Caco-2 (cell line): ENCODE results near the gene EHBP1. TPM values are rescaled to one million over a fixed set of nuclear protein-coding genes. Genes with fewer than 3 reads are reported as not detected.

Experiments used
- BruUV-seq: library from RNA; stranded (reverse); fragments of 400-500 nt; replicated peaks from 2 replicates; lab custom pipeline; 2021; lab: Mats Ljungman, UMichigan
- CTCF ChIA-PET: fragments of 300-600 bp; sonication (Branson Sonifier 250); formaldehyde crosslinking; loops from one replicate; lab custom pipeline; 2022; ENCODE audit warnings: antibody characterized with exemption; lab: Charles Lee
- POLR2A ChIA-PET: fragments of 300-600 bp; sonication (Branson Sonifier 250); formaldehyde crosslinking; loops from one replicate; lab custom pipeline; 2022; ENCODE audit warnings: antibody characterized with exemption; lab: Charles Lee
- DNase-seq, 2 experiments: peaks; one replicate each; pipeline versions ENCODE4 v3.0.0 to v3.0.0-alpha.2; 2020 to 2022
- H3K27me3 ChIP-seq: replicated peaks from 2 replicates; pipeline ENCODE4 v1.6.0; 2011; ENCODE audit warnings: low read length; ENCODE audit not compliant: control insufficient read depth, insufficient read depth
- H3K36me3 ChIP-seq: 2 replicates; pipeline ENCODE4 v1.5.1; 2011; ENCODE audit warnings: low read length; ENCODE audit not compliant: control insufficient read depth, insufficient read depth
- H3K4me1 ChIP-seq: fragments of 250-450 bp; sonication (Bioruptor Pico); 2 replicates; pipeline ENCODE4 v1.5.1; 2020; ENCODE audit warnings: mild to moderate bottlenecking
- H3K4me3 ChIP-seq: 2 replicates; pipeline ENCODE4 v1.5.1; 2011; ENCODE audit warnings: low read depth, mild to moderate bottlenecking, control low read depth, low read length
- H3K9me3 ChIP-seq: fragments of 250-450 bp; sonication (Bioruptor Pico); 2 replicates; pipeline ENCODE4 v1.5.1; 2020; ENCODE audit warnings: mild to moderate bottlenecking, moderate library complexity
- H3K27ac Mint-ChIP-seq: one replicate; pipeline ENCODE4 v1.8.0; 2022; ENCODE audit warnings: mixed read lengths; ENCODE audit not compliant: unreplicated experiment
- H3K27me3 Mint-ChIP-seq: one replicate; pipeline ENCODE4 v1.8.0; 2022; ENCODE audit warnings: mixed read lengths; ENCODE audit not compliant: insufficient read depth, unreplicated experiment
- H3K36me3 Mint-ChIP-seq: one replicate; pipeline ENCODE4 v1.8.0; 2022; ENCODE audit warnings: mild to moderate bottlenecking, mixed read lengths; ENCODE audit not compliant: insufficient read depth, unreplicated experiment
- H3K4me1 Mint-ChIP-seq: one replicate; pipeline ENCODE4 v1.8.0; 2022; ENCODE audit warnings: low read depth, mixed read lengths; ENCODE audit not compliant: unreplicated experiment
- H3K4me3 Mint-ChIP-seq: one replicate; pipeline ENCODE4 v1.8.0; 2022; ENCODE audit warnings: mild to moderate bottlenecking, moderate library complexity, mixed read lengths; ENCODE audit not compliant: unreplicated experiment
- H3K9me3 Mint-ChIP-seq: one replicate; pipeline ENCODE4 v1.8.0; 2022; ENCODE audit warnings: mixed read lengths; ENCODE audit not compliant: unreplicated experiment
- CTCF ChIP-seq, 2 experiments: fragments of 200-600 bp in 1 of 2; IDR thresholded peaks; 1 replicate in 1 of 2; 2 replicates in 1 of 2; pipeline versions ENCODE4 v1.5.1 to v1.8.0; 2011 to 2022; ENCODE audit warnings: antibody characterized with exemption in 1 of 2, control low read depth in 1 of 2, inconsistent platforms in 1 of 2, low read depth in 1 of 2, low read length in 1 of 2, mild to moderate bottlenecking in 1 of 2, moderate library complexity in 1 of 2; ENCODE audit not compliant: insufficient read depth in 1 of 2, severe bottlenecking in 1 of 2, unreplicated experiment in 1 of 2
- intact Hi-C: fragments of 100-400 bp; cut with micrococcal nuclease; formaldehyde crosslinking; loops from one replicate; pipeline ENCODE4 v1.10.0; 2022; ENCODE audit not compliant: unreplicated experiment
- total RNA-seq: library from RNA; stranded (reverse); gene quantifications from 2 replicates; pipeline ENCODE4 v1.2.3, GENCODE V29; 2022

EHBP1 gene
- total RNA-seq, 1 experiment from 2014 or later: 120 TPM

GRCh38 chr2:62770629-62771028 is 65.1 kb downstream of the EHBP1 start:
- BruUV-seq: no TSS peak
- POLR2A ChIA-PET: no interaction called here
- peaks cover 3% of the 10 kb centered on the region; the same call in 1 of the 2 replicates for H3K9me3 ChIP-seq
- intact Hi-C loops: loop anchor here (10.0 kb wide), 1 partner anchor 776 kb away; no protein-coding TSS in a partner anchor
- no peak overlapping the region for H3K4me3 ChIP-seq
- H3K36me3 ChIP-seq: 0 out of 2 replicates have a peak, but pooled peaks cover 1% of the 10 kb centered on the region
- DNase-seq: no peak
- TF ChIP-seq CTCF (IDR thresholded peaks at IDR 0.05; ENCODE audit: insufficient read depth in 1 of 2, low read depth in 1 of 2, low read length in 1 of 2, severe bottlenecking in 1 of 2, unreplicated experiment in 1 of 2): no peak
- peaks cover 42% of the 10 kb centered on the region for H3K36me3 Mint-ChIP-seq
- H3K4me1 Mint-ChIP-seq: peaks cover 23% of the 10 kb centered on the region
- H3K27me3 Mint-ChIP-seq: no peaks in the 10 kb centered on the region
- H3K27ac Mint-ChIP-seq: no peak overlapping the region
- H3K4me3 Mint-ChIP-seq: no peak overlapping the region
- H3K27me3 ChIP-seq: no peaks in the 10 kb centered on the region
- CTCF ChIA-PET: no interaction called here
- H3K9me3 Mint-ChIP-seq: peaks cover 9% of the 10 kb centered on the region
- H3K4me1 ChIP-seq: 0 out of 2 replicates have a peak, but pooled peaks cover 5% of the 10 kb centered on the region

- ChIA-PET POLR2A (no interaction called here), CTCF (interaction anchor here (1.1 to 5.5 kb wide), 4 partner anchors 133 to 321 kb away, joined by 3 to 34 read pairs (median 4); no protein-coding TSS in a partner anchor)
- Mint-ChIP-seq H3K4me1 (peaks cover 29% of the 10 kb centered on the region), H3K36me3 (peaks cover 31% of the 10 kb centered on the region), H3K4me3 (no peak overlapping the region), H3K27ac (peak overlapping the region; percentile 69), H3K27me3 (no peaks in the 10 kb centered on the region), H3K9me3 (no peaks in the 10 kb centered on the region)
- H3K4me3 ChIP-seq: no peak overlapping the region
- DNase-seq: peak in 1 of 2 experiments; percentile 60
- no peaks in the 10 kb centered on the region for H3K27me3 ChIP-seq
- 0 out of 2 replicates have a peak, but pooled peaks cover 5% of the 10 kb centered on the region for H3K4me1 ChIP-seq
- H3K36me3 ChIP-seq: 0 out of 2 replicates have a peak, but pooled peaks cover 1% of the 10 kb centered on the region
- BruUV-seq: no TSS peak
- no peaks in the 10 kb centered on the region; the same call in 1 of the 2 replicates for H3K9me3 ChIP-seq
- TF ChIP-seq CTCF (IDR thresholded peaks at IDR 0.05; ENCODE audit: insufficient read depth in 1 of 2, low read depth in 1 of 2, low read length in 1 of 2, severe bottlenecking in 1 of 2, unreplicated experiment in 1 of 2): peak; percentile 72 to 86
- intact Hi-C loops: loop anchor here (1.0 to 10.0 kb wide), 5 partner anchors 69 to 780 kb away; partner anchors contain the start of gene EHBP1
These were observed 69.2 kb downstream of the EHBP1 start for GRCh38 chr2:62774555-62775366.

- TF ChIP-seq CTCF (IDR thresholded peaks at IDR 0.05; ENCODE audit: insufficient read depth in 1 of 2, low read depth in 1 of 2, low read length in 1 of 2, severe bottlenecking in 1 of 2, unreplicated experiment in 1 of 2): no peak
- POLR2A ChIA-PET: no interaction called here
- Mint-ChIP-seq H3K4me3 (no peak overlapping the region), H3K4me1 (peaks cover 29% of the 10 kb centered on the region), H3K27me3 (no peaks in the 10 kb centered on the region), H3K27ac (no peak overlapping the region), H3K9me3 (no peaks in the 10 kb centered on the region), H3K36me3 (peaks cover 26% of the 10 kb centered on the region)
- Histone ChIP-seq H3K4me1 (0 out of 2 replicates have a peak, but pooled peaks cover 5% of the 10 kb centered on the region), H3K9me3 (no peaks in the 10 kb centered on the region), H3K4me3 (no peak overlapping the region), H3K27me3 (no peaks in the 10 kb centered on the region), H3K36me3 (0 out of 2 replicates have a peak, but pooled peaks cover 1% of the 10 kb centered on the region)
- BruUV-seq: no TSS peak
- DNase-seq: no peak
- intact Hi-C loops: loop anchor here (1.0 to 10.0 kb wide), 5 partner anchors 70 to 781 kb away; partner anchors contain the start of gene EHBP1
- CTCF ChIA-PET: interaction anchor here (1.1 to 5.5 kb wide), 4 partner anchors 133 to 321 kb away, joined by 3 to 34 read pairs (median 4); no protein-coding TSS in a partner anchor
These were observed 69.8 kb downstream of the EHBP1 start for GRCh38 chr2:62775367-62775668.
